ENCODE results near the gene TUBB4A. TPM values are rescaled to one million over a fixed set of nuclear protein-coding genes. Genes with fewer than 3 reads are reported as not detected.

Gene TUBB4A
- total RNA-seq, 1 donor from 2014 or later, result 4.0 TPM

GRCh38 chr19:6451583-6452222, 50.4 kb downstream of the TUBB4A start:
- H3K27me3 ChIP-seq (ENCODE audit: control insufficient read depth, insufficient read depth, low read length), result no peaks in the 10 kb centered on the region
- H3K4me3 ChIP-seq (ENCODE audit: low read depth, low read length), result no peak overlapping the region
- DNase-seq (ENCODE audit: low read depth), result no peak
- peaks cover 2% of the 10 kb centered on the region for H3K36me3 ChIP-seq (ENCODE audit: control insufficient read depth, insufficient read depth, low read length)
- TF ChIP-seq, protein P1, sequence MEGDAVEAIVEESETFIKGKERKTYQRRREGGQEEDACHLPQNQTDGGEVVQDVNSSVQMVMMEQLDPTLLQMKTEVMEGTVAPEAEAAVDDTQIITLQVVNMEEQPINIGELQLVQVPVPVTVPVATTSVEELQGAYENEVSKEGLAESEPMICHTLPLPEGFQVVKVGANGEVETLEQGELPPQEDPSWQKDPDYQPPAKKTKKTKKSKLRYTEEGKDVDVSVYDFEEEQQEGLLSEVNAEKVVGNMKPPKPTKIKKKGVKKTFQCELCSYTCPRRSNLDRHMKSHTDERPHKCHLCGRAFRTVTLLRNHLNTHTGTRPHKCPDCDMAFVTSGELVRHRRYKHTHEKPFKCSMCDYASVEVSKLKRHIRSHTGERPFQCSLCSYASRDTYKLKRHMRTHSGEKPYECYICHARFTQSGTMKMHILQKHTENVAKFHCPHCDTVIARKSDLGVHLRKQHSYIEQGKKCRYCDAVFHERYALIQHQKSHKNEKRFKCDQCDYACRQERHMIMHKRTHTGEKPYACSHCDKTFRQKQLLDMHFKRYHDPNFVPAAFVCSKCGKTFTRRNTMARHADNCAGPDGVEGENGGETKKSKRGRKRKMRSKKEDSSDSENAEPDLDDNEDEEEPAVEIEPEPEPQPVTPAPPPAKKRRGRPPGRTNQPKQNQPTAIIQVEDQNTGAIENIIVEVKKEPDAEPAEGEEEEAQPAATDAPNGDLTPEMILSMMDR (IDR thresholded peaks at IDR 0.05; ENCODE audit: insufficient read depth, low read length, poor library complexity, severe bottlenecking), result no peak

DNA sequence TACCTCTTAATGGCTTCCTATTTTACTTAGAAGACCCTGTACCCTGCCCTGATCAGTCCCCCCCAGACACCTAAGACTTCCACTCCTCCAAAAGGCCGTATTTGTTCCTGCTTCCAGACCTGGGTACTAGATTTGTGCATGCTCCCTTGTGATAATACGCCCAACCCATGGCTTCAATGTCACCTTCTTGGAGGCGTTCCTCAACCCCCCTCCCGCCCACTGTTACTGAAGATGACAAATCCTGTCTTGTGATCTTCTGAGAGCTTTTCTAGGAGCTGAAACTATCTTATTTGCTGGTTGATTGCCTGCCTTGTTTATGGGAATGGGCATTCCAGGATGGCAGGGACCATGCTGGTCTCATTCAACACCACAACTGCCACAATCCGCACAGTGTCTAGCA, 51.9 kb downstream of the TUBB4A start:
- H3K4me3 ChIP-seq (ENCODE audit: low read depth, low read length), result no peak overlapping the region
- no peak for DNase-seq (ENCODE audit: low read depth)
- TF ChIP-seq, protein P1 (IDR thresholded peaks at IDR 0.05; ENCODE audit: insufficient read depth, low read length, poor library complexity, severe bottlenecking), result no peak
- no peaks in the 10 kb centered on the region for H3K27me3 ChIP-seq (ENCODE audit: control insufficient read depth, insufficient read depth, low read length)
- peaks cover 2% of the 10 kb centered on the region for H3K36me3 ChIP-seq (ENCODE audit: control insufficient read depth, insufficient read depth, low read length)

- Histone ChIP-seq H3K4me3 (ENCODE audit: low read depth, low read length) (no peak overlapping the region), H3K36me3 (ENCODE audit: control insufficient read depth, insufficient read depth, low read length) (no peaks in the 10 kb centered on the region), H3K27me3 (ENCODE audit: control insufficient read depth, insufficient read depth, low read length) (no peaks in the 10 kb centered on the region)
- no peak for DNase-seq (ENCODE audit: low read depth)
- TF ChIP-seq, protein P1 (IDR thresholded peaks at IDR 0.05; ENCODE audit: insufficient read depth, low read length, poor library complexity, severe bottlenecking), result no peak
Observed at GRCh38 chr19:6448045-6448444, 54.1 kb downstream of the TUBB4A start.

DNA sequence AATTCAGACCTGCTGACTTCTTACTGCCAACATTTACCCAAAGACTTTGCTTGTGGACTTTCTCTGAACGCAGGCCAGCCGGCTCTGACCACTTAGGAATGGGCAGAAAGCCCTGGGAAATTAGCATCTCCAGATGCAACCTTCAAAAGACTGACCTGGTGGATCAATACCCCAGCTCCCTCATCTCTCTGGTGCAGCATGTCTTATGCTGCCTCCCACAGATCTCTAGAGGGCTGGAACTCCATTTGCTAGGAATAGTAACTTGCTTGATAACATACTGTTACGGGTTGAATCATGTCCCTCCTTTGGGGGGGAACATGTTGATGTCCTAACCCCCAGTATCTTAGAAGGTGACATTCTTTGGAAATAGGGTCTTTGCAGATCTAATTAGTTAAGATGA, 55.7 kb downstream of the TUBB4A start:
- TF ChIP-seq, protein P1 (IDR thresholded peaks at IDR 0.05; ENCODE audit: insufficient read depth, low read length, poor library complexity, severe bottlenecking), result no peak
- no peaks in the 10 kb centered on the region for H3K27me3 ChIP-seq (ENCODE audit: control insufficient read depth, insufficient read depth, low read length)

More for the DNA sequence above, 55.7 kb downstream of the TUBB4A start:
- DNase-seq (ENCODE audit: low read depth), result no peak
- Histone ChIP-seq H3K36me3 (ENCODE audit: control insufficient read depth, insufficient read depth, low read length) (no peaks in the 10 kb centered on the region), H3K4me3 (ENCODE audit: low read depth, low read length) (no peak overlapping the region)

Other genes starting within 250 kb of the TUBB4A start
- gene MLLT1, start 222.3 kb downstream of the TUBB4A start, total RNA-seq, result 23.1 and 27.6 TPM in 2 replicates
- gene ACER1, start 168.7 kb downstream of the TUBB4A start, total RNA-seq, result not detected in 2 replicates
- 137 and 142 TPM in 2 replicates for gene CLPP, start 140.8 kb downstream of the TUBB4A start, total RNA-seq
- gene ALKBH7, start 129.5 kb downstream of the TUBB4A start, total RNA-seq, result 55.1 and 69.7 TPM in 2 replicates
- gene PSPN, start 126.4 kb downstream of the TUBB4A start, total RNA-seq, result 1.5 TPM in 2 replicates
- 48.7 and 51.3 TPM in 2 replicates for gene GTF2F1, start 109.1 kb downstream of the TUBB4A start, total RNA-seq
- gene KHSRP, start 77.5 kb downstream of the TUBB4A start, total RNA-seq, result 175 and 211 TPM in 2 replicates
- not detected in 2 replicates for gene SLC25A41, start 68.5 kb downstream of the TUBB4A start, total RNA-seq
- 68.6 and 87.7 TPM in 2 replicates for gene SLC25A23, start 42.5 kb downstream of the TUBB4A start, total RNA-seq
- gene CRB3, start 38.0 kb downstream of the TUBB4A start, total RNA-seq, result 84.5 and 87.8 TPM in 2 replicates
- gene DENND1C, start 20.5 kb downstream of the TUBB4A start, total RNA-seq, result 1.6 and 4.6 TPM in 2 replicates
- gene TNFSF9, start 28.7 kb upstream of the TUBB4A start, total RNA-seq, result 8.9 and 12.3 TPM in 2 replicates
- 16.0 and 21.4 TPM in 2 replicates for gene CD70, start 88.8 kb upstream of the TUBB4A start, total RNA-seq
- not detected in 2 replicates for gene TNFSF14, start 167.9 kb upstream of the TUBB4A start, total RNA-seq
- 58.5 and 61.8 TPM in 2 replicates for gene C3, start 218.3 kb upstream of the TUBB4A start, total RNA-seq
- gene GPR108, start 235.3 kb upstream of the TUBB4A start, total RNA-seq, result 59.9 and 66.6 TPM in 2 replicates
- 31.2 and 35.2 TPM in 2 replicates for gene TRIP10, start 237.4 kb upstream of the TUBB4A start, total RNA-seq

Data from kidney epithelial cell (primary cell).